GM18873 (cell line): ENCODE data around the gene NEK4.

ENCODE experiments used
- ATAC-seq: cut with Tn5 transposase; IDR thresholded peaks from one replicate; pipeline ENCODE4 v1.9.1; 2021; ENCODE audit warnings: mild to moderate bottlenecking, moderate library complexity, moderate number of reproducible peaks; ENCODE audit not compliant: unreplicated experiment, low FRiP score

NEK4 gene

DNA sequence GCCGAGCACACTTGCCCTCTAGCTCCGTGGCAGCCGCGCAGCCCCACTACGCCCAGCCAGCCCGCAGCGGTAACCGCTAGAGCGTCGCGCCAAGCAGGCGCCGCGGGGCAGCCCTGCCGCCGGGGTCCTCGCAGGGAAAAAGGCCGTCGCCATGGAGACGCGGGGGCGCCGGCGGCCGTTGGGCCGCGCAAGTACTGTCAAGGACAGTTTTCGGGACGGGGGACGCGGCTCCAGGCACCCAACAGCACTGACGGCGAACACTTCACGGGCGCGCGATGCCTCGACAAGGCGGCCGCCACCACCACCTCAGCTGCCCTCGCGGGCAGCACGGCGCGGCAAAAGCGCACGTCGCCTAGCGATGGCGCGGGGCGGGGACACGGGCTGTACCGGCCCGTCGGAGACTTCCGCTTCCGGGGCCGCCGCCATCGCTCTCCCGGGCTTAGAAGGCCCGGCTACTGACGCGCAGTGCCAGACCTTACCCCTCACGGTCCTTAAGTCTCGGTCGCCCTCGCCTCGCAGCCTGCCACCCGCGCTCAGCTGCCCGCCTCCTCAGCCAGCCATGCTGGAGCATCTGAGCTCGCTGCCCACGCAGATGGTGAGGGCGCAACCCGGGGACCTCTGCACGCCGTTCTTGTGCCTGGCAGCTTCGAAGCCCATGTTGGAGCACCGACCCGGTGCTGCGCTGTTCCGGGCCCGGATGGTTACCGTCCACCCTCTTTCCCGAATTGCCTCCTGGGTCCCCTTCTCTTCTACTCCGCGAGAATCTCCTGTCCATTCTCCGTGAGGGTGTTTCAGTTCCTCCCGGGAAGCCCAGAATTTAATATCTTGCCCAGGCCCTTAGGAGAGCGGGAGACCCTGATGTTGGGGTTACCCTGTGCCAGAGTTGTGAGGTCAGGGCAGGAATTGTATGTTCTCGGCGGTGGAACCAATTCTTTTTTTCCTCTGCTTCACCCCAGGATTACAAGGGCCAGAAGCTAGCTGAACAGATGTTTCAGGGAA, 64.8 kb downstream of the NEK4 start, which contains the start of the genes GLT8D1 and SPCS1:
Gene GLT8D1, minus strand, starts transcription at position 104 of the 999 bp plus-strand sequence. CDS start 5,331 bp downstream, outside the sequence.
Gene SPCS1, plus strand, starts transcription at position 419 of the 999 bp plus-strand sequence. Its CDS starts 141 bp downstream, at position 560.
- peak; percentile 57 for ATAC-seq

DNA sequence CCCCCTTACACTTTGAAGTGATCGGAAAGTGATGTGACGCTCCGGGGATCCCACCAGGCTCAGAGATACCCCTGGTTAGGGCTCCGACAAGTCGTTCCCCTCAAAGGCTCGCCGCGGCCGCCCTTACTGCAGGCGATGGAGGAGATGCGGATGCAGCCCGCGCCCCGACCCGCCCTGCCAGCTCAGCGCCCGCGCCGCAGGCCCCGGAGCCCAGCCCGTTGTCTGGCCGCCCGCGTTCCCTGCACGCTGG, 65.4 kb downstream of the NEK4 start:
- no peak for ATAC-seq

- no peak for ATAC-seq
These were observed 65.9 kb downstream of the NEK4 start for GRCh38 chr3:52704611-52705437.

GRCh38 chr3:52703341-52703740, 67.4 kb downstream of the NEK4 start:
- ATAC-seq, result no peak

- ATAC-seq, result no peak
These were observed 73.1 kb downstream of the NEK4 start for GRCh38 chr3:52697632-52697965.

- no peak for ATAC-seq
These were observed 73.7 kb downstream of the NEK4 start for GRCh38 chr3:52696830-52697631.

DNA sequence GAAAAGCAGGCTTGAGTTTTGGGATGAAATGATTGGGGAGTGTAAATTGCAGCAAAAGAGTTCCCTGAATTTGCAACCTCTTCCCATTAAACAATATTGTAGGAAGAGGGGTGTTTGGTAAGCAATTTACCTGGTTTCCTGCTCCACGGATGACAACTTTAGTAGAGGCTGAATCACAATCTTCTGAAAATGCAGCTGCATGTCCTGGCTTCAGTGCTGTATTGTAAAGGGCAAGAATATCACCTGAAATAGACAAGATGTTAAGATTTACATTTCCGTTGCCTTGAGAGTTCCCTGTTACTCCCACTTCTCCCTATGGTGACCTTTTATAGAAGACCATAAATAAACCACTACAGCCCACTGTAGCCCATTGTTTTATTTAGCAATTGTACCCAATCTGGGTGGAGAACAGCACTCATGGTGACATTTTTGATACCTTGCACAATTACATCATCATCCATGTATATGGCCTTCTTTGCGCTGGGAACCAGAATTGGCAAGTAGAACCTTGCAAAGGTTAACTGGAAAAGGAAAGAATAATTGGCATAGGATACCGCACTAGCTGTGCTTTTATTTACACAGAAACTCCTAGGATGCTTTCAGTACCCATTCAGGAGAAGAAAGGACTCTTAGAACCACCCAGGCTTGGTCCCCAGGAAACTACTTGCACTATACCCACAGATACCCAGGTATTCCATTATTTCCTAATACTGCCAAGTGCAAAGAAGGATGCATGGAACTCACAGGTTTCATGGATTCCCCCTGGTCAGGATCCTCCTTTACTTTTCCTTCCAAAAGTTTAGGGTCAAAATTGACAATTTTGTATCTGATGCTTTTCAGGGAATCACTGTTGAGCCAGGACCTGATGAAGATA, 74.7 kb downstream of the NEK4 start:
- ATAC-seq, result no peak

- no peak for ATAC-seq
These were observed 76.1 kb downstream of the NEK4 start for GRCh38 chr3:52694528-52695189.

GRCh38 chr3:52693071-52693470, 77.7 kb downstream of the NEK4 start:
- ATAC-seq, result no peak

GRCh38 chr3:52690560-52690959, 80.2 kb downstream of the NEK4 start:
- no peak for ATAC-seq

GRCh38 chr3:52689151-52689550, 81.6 kb downstream of the NEK4 start:
- ATAC-seq, result no peak

GRCh38 chr3:52688266-52688665, 82.5 kb downstream of the NEK4 start:
- ATAC-seq, result no peak

DNA sequence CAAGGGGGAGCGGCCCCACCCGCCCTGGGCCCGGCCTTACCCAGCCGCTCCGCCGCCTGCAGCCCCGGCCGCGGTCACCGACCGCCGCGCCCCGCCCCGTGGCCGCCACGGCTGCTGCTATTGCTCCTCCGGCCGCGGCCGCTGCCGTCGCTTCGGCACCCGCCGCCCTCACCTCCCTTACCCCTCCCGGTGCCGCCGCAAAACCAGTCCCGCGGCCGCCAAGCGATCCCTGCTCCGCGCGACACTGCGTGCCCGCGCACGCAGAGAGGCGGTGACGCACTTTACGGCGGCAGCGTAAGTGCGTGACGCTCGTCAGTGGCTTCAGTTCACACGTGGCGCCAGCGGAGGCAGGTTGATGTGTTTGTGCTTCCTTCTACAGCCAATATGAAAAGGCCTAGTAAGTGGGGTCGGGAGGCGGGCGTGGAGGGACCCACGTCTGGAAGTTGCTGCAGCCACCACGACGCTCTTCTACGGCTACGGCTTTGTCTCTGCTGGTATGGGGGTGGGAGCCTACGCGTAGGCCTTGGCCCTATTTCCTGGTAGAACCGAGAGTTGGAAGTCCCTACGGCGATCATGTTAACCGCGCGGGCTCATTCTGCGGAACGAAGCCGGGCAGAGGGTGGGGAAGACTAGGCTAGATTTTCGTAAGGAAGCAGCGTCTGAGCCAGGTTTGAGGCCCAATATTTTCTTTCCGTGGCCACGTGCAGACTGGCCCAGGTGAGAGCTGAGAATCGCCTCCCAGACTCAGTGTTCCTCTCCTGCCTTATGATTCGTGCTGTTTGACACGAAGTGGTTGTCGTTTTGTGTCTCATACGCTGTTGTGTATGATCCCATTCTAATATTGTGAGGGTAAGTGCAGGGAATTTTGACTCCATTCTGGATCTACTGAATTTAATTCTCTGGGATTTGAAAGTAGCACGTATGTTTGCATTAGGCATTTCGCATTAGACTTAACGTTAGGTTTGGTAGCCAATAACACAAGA, 84.7 kb downstream of the NEK4 start, which contains the start of the genes GNL3 and PBRM1:
Gene GNL3, plus strand, starts transcription at position 324 of the 983 bp plus-strand sequence. Its CDS starts 61 bp downstream, at position 385.
Gene PBRM1, minus strand, starts transcription at position 205 of the 983 bp plus-strand sequence.
- peak; percentile 65 for ATAC-seq

DNA sequence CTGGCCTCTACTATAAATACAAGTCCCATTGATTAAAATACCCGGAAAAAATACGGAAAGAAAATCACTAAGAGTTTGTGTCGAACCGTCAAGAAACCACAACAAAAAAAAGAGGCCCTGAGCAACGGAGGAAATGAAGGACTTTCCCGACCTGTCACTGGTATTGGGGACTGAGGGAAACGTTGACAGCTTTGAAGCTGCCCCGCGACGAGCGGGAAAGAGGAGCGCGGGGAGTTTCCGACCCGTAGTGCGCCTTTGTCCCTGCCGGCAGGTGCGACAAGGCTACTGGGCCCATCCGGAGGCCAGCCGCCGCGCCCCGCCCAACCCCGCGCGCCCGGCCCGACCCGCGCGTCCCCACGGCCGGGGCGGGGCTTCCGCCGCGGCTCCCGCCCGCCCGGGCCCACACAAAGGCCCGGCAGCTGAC, 85.4 kb downstream of the NEK4 start:
- ATAC-seq, result peak; percentile 58

- no peak for ATAC-seq
These were observed 86.6 kb downstream of the NEK4 start for GRCh38 chr3:52684184-52684583.

- ATAC-seq, result no peak
These were observed 87.1 kb downstream of the NEK4 start for GRCh38 chr3:52683611-52684010.

GRCh38 chr3:52682016-52682415, 88.7 kb downstream of the NEK4 start:
- ATAC-seq, result no peak

GRCh38 chr3:52681596-52681995, 89.1 kb downstream of the NEK4 start:
- no peak for ATAC-seq
